ENCODE data around the gene INIP. TPM values are rescaled to one million over a fixed set of nuclear protein-coding genes. Genes with fewer than 3 reads are reported as not detected.

The INIP gene
- total RNA-seq, 2 experiments from 2014 or later, result 23.2 to 34.4 TPM

- intact Hi-C loops (cut with micrococcal nuclease; ENCODE audit: unreplicated experiment), result no loop called here
- H3K9me3 ChIP-seq (ENCODE audit: low read length), result no peaks in the 10 kb centered on the region
- H3K9me2 ChIP-seq (ENCODE audit: insufficient read depth, low read length), result no peaks in the 10 kb centered on the region
- POLR2A ChIA-PET, result interaction anchor here (0.5 to 1.7 kb wide), 6 partner anchors 11 to 480 kb away, joined by 3 to 8 read pairs (median 4); partner anchors contain the start of gene INIP
- CTCF ChIA-PET (ENCODE audit: unreplicated experiment), result no interaction called here
- H3K36me3 ChIP-seq (ENCODE audit: insufficient read depth, low read length), result no peaks in the 10 kb centered on the region
- BruUV-seq (replicated peaks), result no TSS peak
- no peak for DNase-seq (ENCODE audit: low spot score)
- TF ChIP-seq EZH2phosphoT487 (IDR thresholded peaks at IDR 0.05; ENCODE audit: borderline replicate concordance, low read depth, low read length) (no peak), CTCF (conservative IDR thresholded peaks at IDR 0.05; ENCODE audit: low read length) (no peak)
- no peak overlapping the region for H3K4me2 ChIP-seq (ENCODE audit: low read length)
- no peak overlapping the region for H3K4me3 ChIP-seq (ENCODE audit: low read depth, low read length, poor library complexity, severe bottlenecking)
- peaks cover 4% of the 10 kb centered on the region; the same call in 1 of the 2 replicates for H3K79me2 ChIP-seq (ENCODE audit: insufficient read depth, low read depth, low read length)
- no peaks in the 10 kb centered on the region for H4K20me1 ChIP-seq (ENCODE audit: insufficient read depth, low read length)
- peaks cover 41% of the 10 kb centered on the region for H3K4me1 ChIP-seq (ENCODE audit: insufficient read depth, low read length, poor library complexity, severe bottlenecking)
- no peak overlapping the region for H3K27ac ChIP-seq (ENCODE audit: low read depth, low read length, poor library complexity, severe bottlenecking)
- no peak overlapping the region for H2AFZ ChIP-seq (ENCODE audit: low read length)
These were observed 29.2 kb upstream of the INIP start for GRCh38 chr9:112747094-112747493.

GRCh38 chr9:112744177-112744576, 26.3 kb upstream of the INIP start:
- Histone ChIP-seq H4K20me1 (ENCODE audit: insufficient read depth, low read length) (no peaks in the 10 kb centered on the region), H3K79me2 (ENCODE audit: insufficient read depth, low read depth, low read length) (no peaks in the 10 kb centered on the region), H3K9me2 (ENCODE audit: insufficient read depth, low read length) (no peaks in the 10 kb centered on the region), H3K4me3 (ENCODE audit: low read depth, low read length, poor library complexity, severe bottlenecking) (peak overlapping the region; percentile 28), H3K9me3 (ENCODE audit: low read length) (no peaks in the 10 kb centered on the region), H2AFZ (ENCODE audit: low read length) (peak overlapping the region; percentile 83; the same call in 1 of the 2 replicates), H3K4me2 (ENCODE audit: low read length) (peak overlapping the region; percentile 60), H3K27ac (ENCODE audit: low read depth, low read length, poor library complexity, severe bottlenecking) (peak overlapping the region; percentile 64), H3K36me3 (ENCODE audit: insufficient read depth, low read length) (no peaks in the 10 kb centered on the region), H3K4me1 (ENCODE audit: insufficient read depth, low read length, poor library complexity, severe bottlenecking) (peaks cover 24% of the 10 kb centered on the region)
- no peak for DNase-seq (ENCODE audit: low spot score)
- intact Hi-C loops (cut with micrococcal nuclease; ENCODE audit: unreplicated experiment), result no loop called here
- POLR2A ChIA-PET, result interaction anchor here (0.7 to 3.3 kb wide), 3 partner anchors 11 to 170 kb away, joined by 5 to 16 read pairs (median 8); no protein-coding TSS in a partner anchor
- BruUV-seq (replicated peaks), result no TSS peak
- CTCF ChIA-PET (ENCODE audit: unreplicated experiment), result interaction anchor here (0.6 kb wide), 1 partner anchor 80 kb away, joined by 3 read pairs; no protein-coding TSS in a partner anchor
- no peak for TF ChIP-seq CTCF (conservative IDR thresholded peaks at IDR 0.05; ENCODE audit: low read length)

GRCh38 chr9:112743216-112743836, 25.4 kb upstream of the INIP start:
- Histone ChIP-seq H2AFZ (ENCODE audit: low read length) (peak overlapping the region; percentile 83), H3K4me1 (ENCODE audit: insufficient read depth, low read length, poor library complexity, severe bottlenecking) (peaks cover 24% of the 10 kb centered on the region), H3K9me2 (ENCODE audit: insufficient read depth, low read length) (no peaks in the 10 kb centered on the region), H3K79me2 (ENCODE audit: insufficient read depth, low read depth, low read length) (no peaks in the 10 kb centered on the region), H3K27ac (ENCODE audit: low read depth, low read length, poor library complexity, severe bottlenecking) (peak overlapping the region; percentile 64), H3K4me3 (ENCODE audit: low read depth, low read length, poor library complexity, severe bottlenecking) (peak overlapping the region; percentile 28), H3K9me3 (ENCODE audit: low read length) (no peaks in the 10 kb centered on the region), H3K36me3 (ENCODE audit: insufficient read depth, low read length) (no peaks in the 10 kb centered on the region), H3K4me2 (ENCODE audit: low read length) (peak overlapping the region; percentile 60), H4K20me1 (ENCODE audit: insufficient read depth, low read length) (no peaks in the 10 kb centered on the region)
- DNase-seq (ENCODE audit: low spot score), result peak; percentile 85
- no peak for TF ChIP-seq EZH2phosphoT487 (IDR thresholded peaks at IDR 0.05; ENCODE audit: borderline replicate concordance, low read depth, low read length)
- peak; percentile 65 for TF ChIP-seq CTCF (conservative IDR thresholded peaks at IDR 0.05; ENCODE audit: low read length)
- CTCF ChIA-PET (ENCODE audit: unreplicated experiment), result interaction anchor here (0.6 kb wide), 1 partner anchor 81 kb away, joined by 3 read pairs; no protein-coding TSS in a partner anchor
- BruUV-seq (replicated peaks), result no TSS peak
- POLR2A ChIA-PET, result interaction anchor here (0.7 to 3.3 kb wide), 5 partner anchors 8 to 169 kb away, joined by 4 to 16 read pairs (median 6); no protein-coding TSS in a partner anchor
- intact Hi-C loops (cut with micrococcal nuclease; ENCODE audit: unreplicated experiment), result no loop called here
